Central memory CD4-positive, alpha-beta T cell (primary cell): ENCODE results near the gene CETN1.

Experiments
- DNase-seq: peaks from one replicate; pipeline ENCODE4 v3.0.0; 2022
- total RNA-seq, 3 experiments: gene quantifications; one replicate each; lab custom pipeline; 2026; lab: John Stamatoyannopoulos, UW

CETN1 gene
- 0 reads per million in 3 experiments for total RNA-seq

- no peak for DNase-seq
Observed at GRCh38 chr18:580154-580553, at the start of gene CETN1. TSS of gene CETN1 (plus strand) at chr18:580380. CDS start at chr18:580409, 29 bp downstream.

GRCh38 chr18:532018-532417 is 48.2 kb upstream of the CETN1 start:
- DNase-seq: no peak

- no peak for DNase-seq
Observed at GRCh38 chr18:532632-533031, 47.5 kb upstream of the CETN1 start.

GRCh38 chr18:533995-534601 is 46.1 kb upstream of the CETN1 start:
- no peak for DNase-seq

- DNase-seq: no peak
Observed at GRCh38 chr18:543447-544078, 36.6 kb upstream of the CETN1 start.

- no peak for DNase-seq
Observed at GRCh38 chr18:549967-550366, 30.2 kb upstream of the CETN1 start.

- no peak for DNase-seq
Observed at GRCh38 chr18:551404-552061, 28.6 kb upstream of the CETN1 start.

GRCh38 chr18:555705-556457 is 24.3 kb upstream of the CETN1 start:
- DNase-seq: no peak

- no peak for DNase-seq
Observed at GRCh38 chr18:564708-565561, 15.2 kb upstream of the CETN1 start.

- no peak for DNase-seq
Observed at GRCh38 chr18:565562-566061, 14.6 kb upstream of the CETN1 start.

GRCh38 chr18:567122-567521 is 13.1 kb upstream of the CETN1 start:
- DNase-seq: no peak

GRCh38 chr18:568731-569130 is 11.4 kb upstream of the CETN1 start:
- DNase-seq: no peak

GRCh38 chr18:570256-570655 is 9.9 kb upstream of the CETN1 start:
- DNase-seq: no peak

GRCh38 chr18:570697-571096 is 9.5 kb upstream of the CETN1 start:
- DNase-seq: no peak

GRCh38 chr18:572091-572830 is 7.9 kb upstream of the CETN1 start:
- DNase-seq: no peak

- DNase-seq: no peak
Observed at GRCh38 chr18:572831-573289, 7.3 kb upstream of the CETN1 start.

- DNase-seq: no peak
Observed at GRCh38 chr18:573385-573784, 6.8 kb upstream of the CETN1 start.

- DNase-seq: no peak
Observed at GRCh38 chr18:574149-574860, 5.9 kb upstream of the CETN1 start.

- DNase-seq: no peak
Observed at GRCh38 chr18:574865-575645, 5.1 kb upstream of the CETN1 start.

- no peak for DNase-seq
Observed at GRCh38 chr18:576924-577323, 3.3 kb upstream of the CETN1 start.
